ENCODE measurements around the gene UIMC1. TPM values are rescaled to one million over a fixed set of nuclear protein-coding genes. Genes with fewer than 3 reads are reported as not detected.

Gene UIMC1
- total and polyA plus RNA-seq, 7 donors, result 18.0 to 96.1 (median 40.2) TPM

DNA sequence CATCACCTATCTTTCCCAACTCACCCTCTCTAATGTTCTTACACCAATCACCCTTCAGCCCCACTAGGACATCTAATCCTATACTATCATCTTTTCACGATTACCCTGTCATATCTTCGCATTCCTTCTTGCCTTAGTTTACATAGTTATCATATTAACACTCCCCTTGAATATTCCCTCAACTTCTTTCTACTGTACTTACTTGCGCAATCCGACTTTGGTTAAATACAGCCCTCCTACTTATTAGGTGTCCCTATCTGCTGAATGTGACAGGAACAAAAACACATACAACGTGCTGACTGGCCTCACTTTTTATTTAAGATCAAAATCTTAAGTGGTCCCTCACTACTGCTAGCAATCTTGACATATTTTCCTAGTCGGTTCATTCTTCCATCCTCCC lies 88.0 kb downstream of the UIMC1 start:
- TF ChIP-seq EP300 (IDR thresholded peaks at IDR 0.05) (no peak), POLR2AphosphoS5 (IDR thresholded peaks at IDR 0.05) (no peak), POLR2A (IDR thresholded peaks at IDR 0.05) (no peak)
- TF ChIP-seq, protein P1, sequence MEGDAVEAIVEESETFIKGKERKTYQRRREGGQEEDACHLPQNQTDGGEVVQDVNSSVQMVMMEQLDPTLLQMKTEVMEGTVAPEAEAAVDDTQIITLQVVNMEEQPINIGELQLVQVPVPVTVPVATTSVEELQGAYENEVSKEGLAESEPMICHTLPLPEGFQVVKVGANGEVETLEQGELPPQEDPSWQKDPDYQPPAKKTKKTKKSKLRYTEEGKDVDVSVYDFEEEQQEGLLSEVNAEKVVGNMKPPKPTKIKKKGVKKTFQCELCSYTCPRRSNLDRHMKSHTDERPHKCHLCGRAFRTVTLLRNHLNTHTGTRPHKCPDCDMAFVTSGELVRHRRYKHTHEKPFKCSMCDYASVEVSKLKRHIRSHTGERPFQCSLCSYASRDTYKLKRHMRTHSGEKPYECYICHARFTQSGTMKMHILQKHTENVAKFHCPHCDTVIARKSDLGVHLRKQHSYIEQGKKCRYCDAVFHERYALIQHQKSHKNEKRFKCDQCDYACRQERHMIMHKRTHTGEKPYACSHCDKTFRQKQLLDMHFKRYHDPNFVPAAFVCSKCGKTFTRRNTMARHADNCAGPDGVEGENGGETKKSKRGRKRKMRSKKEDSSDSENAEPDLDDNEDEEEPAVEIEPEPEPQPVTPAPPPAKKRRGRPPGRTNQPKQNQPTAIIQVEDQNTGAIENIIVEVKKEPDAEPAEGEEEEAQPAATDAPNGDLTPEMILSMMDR (IDR thresholded peaks at IDR 0.05), result no peak
- Histone ChIP-seq H3K36me3 (peaks cover 0 to 4% (median 0%) of the 10 kb centered on the region in 4 donors), H3K4me3 (no peak overlapping the region), H3K27me3 (no peaks in the 10 kb centered on the region), H3K4me1 (no peaks in the 10 kb centered on the region), H3K27ac (no peak overlapping the region), H3K9me3 (no peaks in the 10 kb centered on the region)
- intact Hi-C loops (cut with DNase I), result no loop called here
- DNase-seq, result no peak
- 97% methylated on average over 6 of the region's 6 CpGs for WGBS, 2 donors

DNA sequence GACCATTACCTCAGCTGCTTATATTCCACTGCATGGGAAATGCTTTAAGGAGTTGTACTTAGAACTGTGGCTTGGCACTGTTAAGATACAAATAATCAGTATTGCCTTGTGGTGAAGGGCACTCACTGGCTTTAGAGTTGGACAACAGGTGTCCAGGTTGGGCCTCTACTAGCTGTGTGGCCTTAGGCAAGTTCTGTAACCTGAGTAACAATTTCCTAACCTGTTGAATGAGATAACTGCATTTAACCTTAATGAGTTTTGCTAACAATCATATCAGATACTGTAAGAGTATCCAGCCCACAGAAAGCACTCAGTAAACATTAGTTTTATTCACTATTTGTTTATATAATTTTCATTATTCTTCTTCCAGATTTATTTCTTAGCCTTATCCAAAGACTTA lies 90.2 kb downstream of the UIMC1 start:
- Histone ChIP-seq H3K9me3 (no peaks in the 10 kb centered on the region), H3K4me1 (no peaks in the 10 kb centered on the region), H3K36me3 (peaks cover 0 to 4% (median 0%) of the 10 kb centered on the region in 4 donors), H3K27ac (no peak overlapping the region), H3K27me3 (no peaks in the 10 kb centered on the region), H3K4me3 (no peak overlapping the region)
- intact Hi-C loops (cut with DNase I), result no loop called here
- DNase-seq, result no peak
- TF ChIP-seq EP300 (IDR thresholded peaks at IDR 0.05) (no peak), POLR2A (IDR thresholded peaks at IDR 0.05) (no peak), POLR2AphosphoS5 (IDR thresholded peaks at IDR 0.05) (no peak)
- TF ChIP-seq, protein P1 (IDR thresholded peaks at IDR 0.05), result no peak

DNA sequence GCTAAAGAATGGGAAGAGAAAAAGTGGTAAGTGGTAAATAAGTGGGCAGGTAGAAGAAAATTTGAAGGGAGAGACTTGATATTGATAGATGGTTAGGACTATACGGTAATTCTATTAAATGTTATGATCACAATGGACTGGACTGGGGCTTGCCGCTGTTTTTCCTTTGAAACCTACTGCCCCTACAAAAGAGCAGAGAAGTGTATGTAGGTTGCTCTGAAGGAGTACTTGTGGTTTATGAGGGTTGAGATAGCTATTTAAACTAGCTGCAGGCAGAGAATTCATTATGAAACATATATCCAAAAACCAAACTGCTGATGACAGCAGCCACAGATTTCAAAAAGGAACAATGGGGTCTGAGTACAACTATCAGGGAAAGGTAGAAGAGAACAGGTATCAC lies 90.7 kb downstream of the UIMC1 start:
- Histone ChIP-seq H3K4me1 (no peaks in the 10 kb centered on the region), H3K9me3 (no peaks in the 10 kb centered on the region), H3K27ac (no peak overlapping the region), H3K36me3 (peaks cover 0 to 7% (median 0%) of the 10 kb centered on the region in 4 donors), H3K4me3 (no peak overlapping the region), H3K27me3 (no peaks in the 10 kb centered on the region)
- 95 to 98% methylated on average over 2 of the region's 2 CpGs for WGBS, 2 donors
- no peak for TF ChIP-seq EP300 (IDR thresholded peaks at IDR 0.05)
- no peak for TF ChIP-seq POLR2AphosphoS5 (IDR thresholded peaks at IDR 0.05)
- no peak for TF ChIP-seq POLR2A (IDR thresholded peaks at IDR 0.05)
- TF ChIP-seq, protein P1 (IDR thresholded peaks at IDR 0.05), result no peak
- no peak for DNase-seq
- intact Hi-C loops (cut with DNase I), result no loop called here

DNA sequence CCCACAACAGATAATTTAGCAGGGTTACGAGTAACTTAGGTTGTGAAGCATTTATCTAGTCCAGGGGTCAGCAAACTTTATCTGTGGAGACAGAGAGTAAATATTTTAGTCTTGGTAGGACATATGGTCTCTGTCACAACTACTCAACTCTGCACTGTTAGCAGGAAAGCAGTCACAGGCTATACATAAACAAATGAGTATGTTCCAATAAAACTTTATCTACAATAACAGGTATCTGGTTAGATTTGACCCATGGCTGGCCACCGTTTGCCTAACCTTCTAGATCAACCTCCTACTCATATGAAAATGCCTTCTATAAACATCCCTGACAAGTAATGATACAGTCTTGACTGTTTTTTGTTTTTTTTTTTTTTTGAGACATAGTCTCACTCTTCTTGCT lies 94.5 kb downstream of the UIMC1 start:
- 74 to 78% methylated on average over 2 of the region's 2 CpGs for WGBS, 2 donors
- no peak for DNase-seq
- H3K4me3 ChIP-seq, result no peak overlapping the region
- H3K27me3 ChIP-seq, result no peaks in the 10 kb centered on the region
- H3K9me3 ChIP-seq, result no peaks in the 10 kb centered on the region
- H3K27ac ChIP-seq, result no peak overlapping the region
- no peak for TF ChIP-seq EP300 (IDR thresholded peaks at IDR 0.05)
- TF ChIP-seq, protein P1 (IDR thresholded peaks at IDR 0.05), result no peak
- no peak for TF ChIP-seq POLR2A (IDR thresholded peaks at IDR 0.05)
- no peak for TF ChIP-seq POLR2AphosphoS5 (IDR thresholded peaks at IDR 0.05)
- peaks cover 0 to 37% (median 16%) of the 10 kb centered on the region in 4 donors for H3K36me3 ChIP-seq
- intact Hi-C loops (cut with DNase I), result no loop called here
- no peaks in the 10 kb centered on the region for H3K4me1 ChIP-seq

DNA sequence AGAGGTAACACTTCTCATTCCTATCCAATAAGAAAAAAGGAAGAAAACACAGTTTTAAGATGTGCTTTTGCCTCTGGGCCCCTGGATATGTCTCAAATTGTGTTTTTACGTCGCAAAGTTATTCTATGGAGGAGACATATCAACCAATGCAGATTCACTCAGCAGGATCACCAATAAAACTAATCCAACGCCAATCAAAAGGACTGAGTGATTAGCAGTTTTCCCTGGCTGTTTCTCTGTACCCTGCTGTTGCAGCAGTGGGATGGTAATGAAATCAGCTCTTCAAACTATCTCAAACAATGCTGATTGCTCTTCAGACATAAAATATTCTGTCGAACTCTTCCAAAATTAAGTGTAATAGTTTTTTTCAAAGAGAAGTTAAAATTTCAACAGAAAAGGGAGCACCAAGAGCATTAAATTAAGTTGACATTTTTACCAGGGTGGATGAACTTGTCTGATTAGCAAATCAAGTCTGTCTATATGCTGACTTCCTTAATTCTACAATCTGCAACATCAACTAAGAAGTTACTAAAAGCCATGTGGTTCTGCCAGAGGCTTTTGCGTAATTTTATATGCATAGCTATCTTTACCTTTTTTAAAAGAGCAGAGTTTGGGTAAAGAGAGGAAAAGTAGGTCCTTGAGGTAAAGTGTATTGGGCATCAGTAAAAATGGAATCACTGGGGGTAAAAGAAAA lies 97.8 kb downstream of the UIMC1 start:
- intact Hi-C loops (cut with DNase I), result no loop called here
- H3K4me1 ChIP-seq, result no peaks in the 10 kb centered on the region
- 89 to 94% methylated on average over 5 of the region's 5 CpGs for WGBS, 2 donors

More for the DNA sequence above, 97.8 kb downstream of the UIMC1 start:
- H3K9me3 ChIP-seq, result no peaks in the 10 kb centered on the region
- TF ChIP-seq POLR2AphosphoS5 (IDR thresholded peaks at IDR 0.05) (no peak), POLR2A (IDR thresholded peaks at IDR 0.05) (no peak), EP300 (IDR thresholded peaks at IDR 0.05) (no peak)
- TF ChIP-seq, protein P1 (IDR thresholded peaks at IDR 0.05), result no peak
- no peaks in the 10 kb centered on the region for H3K27me3 ChIP-seq
- no peak overlapping the region for H3K4me3 ChIP-seq
- no peak overlapping the region for H3K27ac ChIP-seq
- H3K36me3 ChIP-seq, result peaks cover 19 to 66% (median 37%) of the 10 kb centered on the region in 4 donors
- no peak for DNase-seq
